NCI-H524 (cell line): ENCODE measurements around the gene CELSR2.
"Not testable (repeated sequence)": the region's sequence is repeated elsewhere in the genome, so short reads cannot be mapped to it uniquely, and the experiment has no call there.

Experiments used
- DNase-seq, 2 experiments: peaks; one replicate each; lab custom pipeline; 2025; lab: John Stamatoyannopoulos, UW

Gene CELSR2

DNA sequence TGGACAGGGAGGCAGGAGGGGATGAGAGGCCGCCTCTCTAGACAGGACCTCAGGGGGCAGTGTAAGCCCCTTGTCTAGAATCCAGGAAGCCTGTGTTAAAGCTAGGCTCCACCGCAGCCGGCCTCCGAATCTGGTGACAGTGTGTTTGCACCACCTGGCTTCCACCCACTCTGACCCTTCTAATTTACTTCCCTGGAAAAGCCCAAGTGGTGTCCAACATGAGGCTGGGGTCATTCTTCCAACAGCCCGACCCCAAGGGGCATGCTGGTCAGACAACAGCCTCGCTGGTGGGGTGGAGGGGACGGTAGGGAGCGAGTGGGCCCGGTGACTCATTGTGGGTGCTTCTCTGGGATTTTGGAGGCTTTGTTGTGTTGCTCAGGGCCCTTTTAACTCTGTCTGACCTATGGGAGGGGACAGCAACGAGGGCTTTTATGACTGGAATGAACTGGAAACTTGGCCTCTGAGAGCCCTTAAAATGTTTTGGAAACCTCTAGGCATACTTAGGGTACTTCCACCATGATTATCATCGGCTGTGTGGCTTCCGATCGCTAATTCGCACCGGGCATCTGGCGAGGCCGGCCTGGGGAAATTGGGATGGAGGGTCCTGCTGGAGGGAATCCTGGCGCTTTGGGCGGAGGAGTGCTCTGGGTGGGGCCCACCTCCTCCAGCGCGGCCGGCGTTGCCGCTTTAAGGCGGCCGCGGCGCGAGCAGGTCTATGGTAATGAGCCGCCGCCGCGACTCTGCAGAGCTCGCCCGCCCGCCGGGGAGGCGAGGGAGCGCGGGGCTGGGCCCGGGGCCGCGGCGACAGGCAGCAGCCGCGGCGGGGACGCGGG, at the start of gene CELSR2:
Gene CELSR2, plus strand, starts transcription at position 743 of the 833 bp plus-strand sequence. CDS start 541 bp downstream, outside the sequence.
- peak; percentile 32 to 71 for DNase-seq

- no peak for DNase-seq
These were observed 49.6 kb upstream of the CELSR2 start for GRCh38 chr1:109199710-109200109.

DNA sequence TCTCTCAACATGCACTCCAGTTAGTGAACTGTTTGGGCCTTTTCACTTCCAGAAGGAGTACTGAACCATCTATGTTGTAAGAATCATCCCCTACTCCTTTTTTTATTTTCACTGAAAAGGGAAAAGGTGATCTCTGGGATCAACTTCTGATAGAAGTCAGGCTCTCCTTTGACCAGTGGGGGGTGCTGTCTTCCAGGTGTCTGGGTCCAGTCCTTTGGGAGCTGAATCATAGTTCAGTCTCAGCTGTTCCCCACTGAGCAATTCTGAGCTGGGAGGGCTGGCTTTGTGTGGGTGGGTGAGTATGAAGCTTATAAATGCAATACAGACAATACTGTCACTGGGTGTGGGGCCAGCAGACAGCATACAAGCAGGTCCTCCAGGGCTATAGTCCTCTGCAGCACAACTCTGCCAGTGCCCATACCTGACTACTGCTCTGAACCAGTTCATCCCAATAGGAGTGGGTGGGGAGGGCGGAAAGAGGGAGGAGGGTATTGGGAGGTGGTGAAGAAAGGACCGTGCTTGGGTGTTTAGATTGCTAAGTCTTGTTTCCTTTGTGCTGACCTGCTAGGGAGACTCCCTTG, 48.1 kb upstream of the CELSR2 start:
- peak; percentile 52 to 56 for DNase-seq

- DNase-seq = no peak
These were observed 44.9 kb upstream of the CELSR2 start for GRCh38 chr1:109204484-109204883.

- DNase-seq = no peak
These were observed 43.0 kb upstream of the CELSR2 start for GRCh38 chr1:109206339-109206738.

GRCh38 chr1:109207467-109208103, 41.8 kb upstream of the CELSR2 start:
- peak in 1 of 2 experiments; percentile 39 for DNase-seq

- DNase-seq = no peak
These were observed 40.9 kb upstream of the CELSR2 start for GRCh38 chr1:109208394-109208793.

GRCh38 chr1:109208836-109209463, 40.4 kb upstream of the CELSR2 start:
- DNase-seq = no peak

DNA sequence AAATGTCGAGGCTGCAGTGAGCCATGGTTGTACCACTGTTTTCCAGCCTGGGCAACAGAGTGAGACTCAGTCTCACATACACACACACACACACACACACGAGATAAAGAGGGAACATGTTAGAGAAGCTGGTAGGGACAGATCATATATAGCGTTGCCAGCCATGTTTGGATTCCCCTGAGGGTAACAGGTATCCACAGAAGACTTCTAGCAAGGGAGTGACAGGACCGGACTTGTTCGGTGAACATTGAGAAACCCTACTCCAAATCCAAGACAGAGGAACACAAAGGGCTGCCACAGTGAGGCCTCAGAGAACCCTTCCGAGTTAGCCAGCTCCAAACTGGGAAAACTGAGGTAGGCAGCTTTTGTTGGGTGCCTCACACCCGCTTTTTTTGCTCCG, 39.3 kb upstream of the CELSR2 start:
- DNase-seq = no peak

- DNase-seq = no peak
These were observed 36.0 kb upstream of the CELSR2 start for GRCh38 chr1:109213345-109213823.

GRCh38 chr1:109213824-109214693, 35.3 kb upstream of the CELSR2 start, which contains the start of gene SARS1:
SARS1 (plus strand) TSS chr1:109213918; CDS start chr1:109213993, 75 bp downstream.
- peak; percentile 80 to 86 for DNase-seq

DNA sequence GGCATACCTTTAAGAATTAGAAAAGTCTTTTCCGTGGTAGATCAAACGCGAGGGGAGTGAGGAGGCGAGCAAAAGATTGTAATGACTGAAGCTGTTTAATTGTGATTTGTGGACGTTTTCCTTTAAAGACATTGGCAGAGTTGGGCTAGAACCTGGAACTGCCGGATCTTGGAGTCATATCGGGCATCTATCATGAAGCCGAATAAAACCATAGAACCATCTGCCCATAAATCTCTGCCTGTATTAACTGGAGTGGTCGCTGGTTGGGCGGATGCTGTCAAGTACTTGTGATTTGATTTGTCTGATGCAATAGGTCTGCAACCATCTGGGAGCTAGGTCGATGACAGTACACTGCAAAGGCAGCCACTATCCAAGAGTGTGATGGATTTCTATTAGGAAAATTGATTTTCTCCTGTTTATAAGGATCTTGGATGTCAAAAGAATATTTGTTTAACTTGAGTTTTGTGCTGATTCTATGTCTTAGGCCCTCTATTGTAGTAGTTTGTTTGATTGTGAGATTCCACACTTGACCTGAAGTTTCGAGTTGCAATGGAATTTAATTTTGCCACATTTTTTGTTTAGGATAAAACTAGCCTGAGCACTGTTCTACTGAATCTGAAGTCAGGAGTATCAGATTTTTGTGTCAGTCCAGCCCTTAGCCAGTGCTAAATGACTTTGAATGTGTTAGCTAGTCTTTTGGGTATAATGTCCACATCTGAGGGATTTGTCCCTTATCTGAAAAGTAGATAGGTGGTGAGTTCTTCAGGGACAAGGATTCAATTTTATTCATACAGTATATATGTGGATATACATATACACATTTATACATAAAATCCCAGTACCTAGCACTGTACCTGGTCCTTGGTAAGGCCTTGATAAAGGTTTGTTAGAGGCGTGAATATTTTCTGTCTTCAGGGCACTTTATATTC, 34.4 kb upstream of the CELSR2 start:
- DNase-seq = peak; percentile 90 to 94

GRCh38 chr1:109216662-109217061, 32.7 kb upstream of the CELSR2 start:
- no peak for DNase-seq

- DNase-seq = no peak
These were observed 30.8 kb upstream of the CELSR2 start for GRCh38 chr1:109218516-109218915.

- DNase-seq = not testable (repeated sequence)
These were observed 28.1 kb upstream of the CELSR2 start for GRCh38 chr1:109221201-109221600.

DNA sequence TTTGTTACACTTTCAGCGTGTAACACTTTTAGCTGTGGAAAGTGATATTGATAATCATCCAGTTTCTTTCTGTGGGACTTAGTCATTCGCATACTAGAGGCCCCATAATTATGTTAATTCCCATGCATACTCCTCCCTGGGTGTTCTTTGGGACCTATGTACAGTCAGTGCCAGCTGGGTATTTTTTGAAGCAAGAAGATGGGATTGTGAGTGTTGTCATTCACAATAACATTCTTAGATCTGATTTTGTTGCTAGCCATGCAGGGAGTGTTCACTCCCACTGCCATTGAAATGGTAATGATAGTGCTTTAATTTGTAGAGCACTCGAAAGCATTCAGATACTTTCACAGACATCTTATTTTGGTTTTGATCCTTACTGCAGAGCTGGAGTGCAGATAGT, 24.0 kb upstream of the CELSR2 start:
- DNase-seq = no peak

DNA sequence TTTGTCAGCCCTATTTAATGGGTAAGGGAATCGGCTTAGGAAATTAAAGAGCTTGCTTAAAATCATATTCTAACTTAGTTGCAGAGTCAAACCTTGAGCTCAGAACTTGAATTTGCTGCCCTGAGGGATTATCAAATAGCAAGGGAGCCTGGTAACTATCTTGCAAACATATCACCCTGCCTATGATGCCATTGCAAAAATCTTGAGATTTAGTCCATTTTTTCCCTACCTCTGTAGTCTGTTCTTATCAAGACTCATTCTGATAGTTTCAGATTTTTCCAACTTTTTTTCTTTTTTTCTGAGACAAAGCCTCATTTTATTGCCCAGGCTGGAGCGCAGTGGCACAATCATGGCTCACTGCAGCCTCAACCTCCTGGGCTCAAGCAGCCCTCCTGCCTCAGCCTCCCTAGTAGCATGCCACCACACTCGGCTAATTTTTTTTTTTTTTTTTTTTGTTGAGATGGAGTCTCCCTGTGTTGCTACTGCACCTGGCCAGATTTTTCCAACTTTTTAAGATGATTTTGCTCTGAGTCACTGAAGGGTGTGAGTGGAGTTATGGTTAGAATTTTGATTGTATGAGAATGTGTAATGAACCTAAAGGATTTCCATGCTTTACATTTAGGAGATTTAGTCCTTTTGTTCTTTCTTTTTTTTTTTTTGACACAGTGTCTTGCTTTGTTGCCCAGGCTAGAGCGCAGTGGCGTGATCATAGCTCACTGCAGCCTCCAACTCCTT, 23.5 kb upstream of the CELSR2 start:
- no peak for DNase-seq

- DNase-seq = no peak
These were observed 21.2 kb upstream of the CELSR2 start for GRCh38 chr1:109228167-109228566.

DNA sequence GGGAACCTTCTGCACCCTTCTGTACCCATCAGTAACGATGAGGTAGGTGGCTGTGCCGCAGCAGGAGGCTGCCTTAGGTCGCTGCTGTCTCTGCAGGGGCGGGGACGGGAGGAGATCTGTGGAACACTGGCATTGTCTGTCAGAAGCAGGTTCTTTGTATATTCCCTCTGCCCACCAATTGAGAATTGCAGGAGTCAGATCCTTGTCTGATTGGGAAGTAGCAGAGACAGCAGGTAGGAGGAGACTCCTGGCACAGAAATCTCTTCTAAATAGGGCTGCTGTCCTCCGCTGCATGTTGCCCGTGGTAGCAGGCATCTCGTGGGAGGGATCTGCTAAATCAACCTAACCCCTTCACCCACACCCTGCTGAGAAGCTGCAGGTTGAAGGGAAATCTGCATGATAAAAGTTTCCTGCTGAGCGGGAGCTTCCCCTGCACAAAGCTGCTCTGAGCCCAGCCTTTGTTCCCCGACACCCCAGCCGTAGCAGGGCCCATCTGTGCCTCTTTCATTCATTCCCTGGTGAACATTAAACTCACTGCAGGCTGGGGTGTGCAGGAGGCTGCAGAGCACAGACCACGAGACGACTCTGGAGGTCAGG, 19.7 kb upstream of the CELSR2 start:
- no peak for DNase-seq
